Measurements from ENCODE around the gene LGALS9.
"Not testable (repeated sequence)": the region's sequence is repeated elsewhere in the genome, so short reads cannot be mapped to it uniquely, and the experiment has no call there.

The LGALS9 gene

DNA sequence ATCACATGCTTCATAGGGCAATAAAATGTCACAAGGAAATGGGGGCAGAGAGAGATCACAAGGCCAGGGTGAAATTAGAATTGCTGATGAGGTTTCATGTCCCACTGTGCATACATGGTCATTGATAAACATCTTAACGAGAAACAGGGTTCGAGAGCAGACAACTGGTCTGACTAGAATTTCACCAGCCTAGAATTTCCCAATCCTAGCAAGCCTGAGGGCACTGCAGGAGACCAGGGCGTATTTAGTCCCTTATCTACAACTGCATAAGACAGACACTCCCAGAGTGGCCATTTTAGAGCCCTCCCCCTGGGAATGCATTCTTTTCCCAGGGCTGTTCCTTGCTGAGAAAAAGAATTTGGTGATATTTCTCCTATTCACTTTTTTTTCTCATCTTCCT is 55.3 kb downstream of the LGALS9 start:
- not testable (repeated sequence) for DNase-seq (ENCODE audit: low read depth)

DNA sequence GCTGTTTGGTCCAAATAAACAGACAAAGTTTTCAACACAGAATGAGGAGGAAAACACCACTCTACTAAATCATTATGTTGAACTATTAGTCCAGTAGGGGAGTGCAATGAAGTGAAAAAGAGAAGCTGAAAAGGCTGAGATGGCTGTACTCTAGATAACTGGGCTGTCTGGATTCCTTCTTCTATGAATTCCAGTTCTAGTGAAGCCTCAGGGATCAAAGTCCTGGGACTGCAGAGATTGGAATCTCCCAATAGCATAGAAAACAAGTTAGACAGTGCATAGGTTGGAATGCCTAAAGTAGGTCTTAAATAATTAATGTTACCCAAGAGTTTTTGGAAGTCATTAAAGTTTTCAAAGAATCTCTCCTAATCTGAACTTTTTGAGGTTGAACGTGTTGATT is 59.9 kb downstream of the LGALS9 start:
- DNase-seq (ENCODE audit: low read depth), result no peak

DNA sequence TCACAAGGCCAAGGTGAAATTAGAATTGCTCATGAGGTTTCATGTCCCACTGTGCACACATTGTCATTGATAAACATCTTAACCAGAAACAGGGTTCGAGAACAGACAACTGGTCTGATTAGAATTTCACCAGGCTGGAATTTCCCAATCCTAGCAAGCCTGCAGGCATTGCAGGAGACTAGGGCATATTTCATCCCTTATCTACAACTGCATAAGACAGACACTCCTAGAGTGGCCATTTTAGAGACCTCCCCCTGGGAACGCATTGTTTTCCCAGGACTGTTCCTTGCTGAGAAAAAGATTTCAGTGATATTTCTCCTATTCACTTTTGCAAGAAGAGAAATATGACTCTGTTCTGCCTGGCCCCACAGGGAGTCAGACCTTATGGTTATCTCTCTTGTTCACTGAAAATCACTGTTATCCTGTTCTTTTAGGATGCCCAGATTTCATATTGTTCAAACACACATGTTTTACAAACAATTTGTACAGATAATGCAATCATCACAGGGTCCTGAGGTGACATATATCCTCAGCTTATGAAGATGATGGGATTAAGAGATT is 64.3 kb downstream of the LGALS9 start:
- DNase-seq (ENCODE audit: low read depth), result not testable (repeated sequence)
